Urothelium cell line (cell line): ENCODE measurements around the gene C19orf81.

ENCODE experiments used
- DNase-seq: peaks from one replicate; pipeline ENCODE4 v3.0.0; 2011; ENCODE audit warnings: low spot score, mixed read lengths
- FAIRE-seq: peaks from 2 replicates; lab custom pipeline; 2011; peaks lifted over from hg19 to GRCh38; lab: Jason Lieb, UNC

The C19orf81 gene

GRCh38 chr19:50657712-50658440 is 8.6 kb downstream of the C19orf81 start:
- no peak for FAIRE-seq
- DNase-seq: peak; percentile 98

- peak; percentile 99 for DNase-seq
- peak; percentile 94 for FAIRE-seq
These were observed 9.4 kb downstream of the C19orf81 start for GRCh38 chr19:50658441-50659317.

GRCh38 chr19:50659318-50660087 is 10.3 kb downstream of the C19orf81 start:
- FAIRE-seq: no peak

GRCh38 chr19:50660088-50660366 is 10.8 kb downstream of the C19orf81 start:
- no peak for FAIRE-seq
- DNase-seq: no peak

More at GRCh38 chr19:50659318-50660087, 10.3 kb downstream of the C19orf81 start:
- DNase-seq: no peak

GRCh38 chr19:50661023-50661422 is 11.8 kb downstream of the C19orf81 start:
- DNase-seq (no peak), FAIRE-seq (no peak)

GRCh38 chr19:50661766-50662650 is 12.8 kb downstream of the C19orf81 start:
- FAIRE-seq: no peak

GRCh38 chr19:50662651-50663481 is 13.6 kb downstream of the C19orf81 start:
- no peak for DNase-seq
- no peak for FAIRE-seq

More at GRCh38 chr19:50661766-50662650, 12.8 kb downstream of the C19orf81 start:
- no peak for DNase-seq

- DNase-seq (no peak), FAIRE-seq (no peak)
These were observed 14.2 kb downstream of the C19orf81 start for GRCh38 chr19:50663482-50663790.

GRCh38 chr19:50664204-50664603 is 15.0 kb downstream of the C19orf81 start:
- no peak for DNase-seq
- FAIRE-seq: no peak

GRCh38 chr19:50666346-50667176 is 17.3 kb downstream of the C19orf81 start:
- DNase-seq (no peak), FAIRE-seq (no peak)

- DNase-seq (no peak), FAIRE-seq (no peak)
These were observed 18.0 kb downstream of the C19orf81 start for GRCh38 chr19:50667177-50667758.

- DNase-seq (no peak), FAIRE-seq (no peak)
These were observed 18.6 kb downstream of the C19orf81 start for GRCh38 chr19:50667759-50668231.

- DNase-seq (no peak), FAIRE-seq (no peak)
These were observed 19.2 kb downstream of the C19orf81 start for GRCh38 chr19:50668416-50668815.

- FAIRE-seq (no peak), DNase-seq (no peak)
These were observed 19.6 kb downstream of the C19orf81 start for GRCh38 chr19:50668879-50669278.

GRCh38 chr19:50669302-50670101 is 20.3 kb downstream of the C19orf81 start:
- DNase-seq: peak; percentile 70
- no peak for FAIRE-seq

GRCh38 chr19:50670102-50670380 is 20.8 kb downstream of the C19orf81 start:
- FAIRE-seq: no peak

GRCh38 chr19:50673118-50673517 is 23.9 kb downstream of the C19orf81 start:
- no peak for FAIRE-seq

More at GRCh38 chr19:50670102-50670380, 20.8 kb downstream of the C19orf81 start:
- no peak for DNase-seq

More at GRCh38 chr19:50673118-50673517, 23.9 kb downstream of the C19orf81 start:
- DNase-seq: no peak
